Gastrocnemius medialis (tissue), 4 donors: Measurements from ENCODE around the gene ZC3HAV1L.

Source experiments
- CTCF ChIP-seq, 5 experiments: fragments of 450-650 bp in 3 of 5; fragments of 200-600 bp in 2 of 5; sonication (generic) in 2 of 5; IDR thresholded peaks in 4 of 5; conservative IDR thresholded peaks in 1 of 5; 1 replicate in 4 of 5; 2 replicates in 1 of 5; pipeline ENCODE4 v1.5.1; 2016 to 2019; ENCODE audit warnings: antibody characterized with exemption in 5 of 5, mild to moderate bottlenecking in 3 of 5, moderate library complexity in 3 of 5
- POLR2A ChIP-seq, 2 donors: fragments of 450-650 bp; IDR thresholded peaks; one replicate each; pipeline ENCODE4 v1.6.1; 2017; ENCODE audit warnings: antibody characterized with exemption in 2 of 2, mild to moderate bottlenecking in 2 of 2, moderate library complexity in 2 of 2

GRCh38 chr7:139054101-139054500 lies 18.3 kb upstream of the ZC3HAV1L start:
- TF ChIP-seq POLR2A (IDR thresholded peaks at IDR 0.05), result no peak
- no peak for TF ChIP-seq CTCF (IDR thresholded peaks at IDR 0.05 in 4 of 5, conservative IDR thresholded peaks at IDR 0.05 in 1 of 5)
